Adrenal gland (tissue), 5 donors: ENCODE results near the gene METRNL.

Experiments
- CTCF ChIP-seq, 6 experiments: fragments of 450-650 bp in 4 of 6; fragments of 200-600 bp in 2 of 6; sonication (generic) in 1 of 6; IDR thresholded peaks; 1 replicate in 5 of 6; 2 replicates in 1 of 6; pipeline versions ENCODE4 v1.5.1 to v1.8.0; 2016 to 2021; ENCODE audit warnings: antibody characterized with exemption in 6 of 6, mild to moderate bottlenecking in 2 of 6, moderate library complexity in 1 of 6
- POLR2A ChIP-seq, 2 donors: fragments of 450-650 bp; IDR thresholded peaks; one replicate each; pipeline ENCODE4 v1.6.1; 2017; ENCODE audit warnings: antibody characterized with exemption in 2 of 2, mild to moderate bottlenecking in 2 of 2, moderate library complexity in 1 of 2
- donor health status: DM: no; HTN: no; CAD: no.

GRCh38 chr17:83103943-83104311 lies 24.5 kb downstream of the METRNL start:
- no peak for TF ChIP-seq CTCF (IDR thresholded peaks at IDR 0.05)
- TF ChIP-seq POLR2A (IDR thresholded peaks at IDR 0.05), result no peak
